H9 (cell line): Measurements from ENCODE around the gene SPATA19. TPM values are rescaled to one million over a fixed set of nuclear protein-coding genes. Genes with fewer than 3 reads are reported as not detected.

Experiments used
- DNase-seq: peaks from one replicate; pipeline ENCODE4 v3.0.0-alpha.2; 2017
- H2AFZ ChIP-seq: one replicate; pipeline ENCODE4 v1.6.1; 2013; ENCODE audit warnings: mild to moderate bottlenecking, low read length, control low read depth, moderate library complexity
- H2AK5ac ChIP-seq: 2 replicates; pipeline ENCODE4 v1.6.1; 2013; ENCODE audit warnings: low read length, control low read depth, mixed read lengths; ENCODE audit not compliant: insufficient read length
- H2BK120ac ChIP-seq: one replicate; pipeline ENCODE4 v1.6.1; 2013; ENCODE audit warnings: low read depth, mild to moderate bottlenecking, low read length, control low read depth, inconsistent platforms; ENCODE audit not compliant: poor library complexity, severe bottlenecking
- H2BK12ac ChIP-seq: 2 replicates; pipeline ENCODE4 v1.6.1; 2013; ENCODE audit warnings: low read length, control low read depth, mixed read lengths, low read depth; ENCODE audit not compliant: insufficient read length
- H2BK15ac ChIP-seq: 2 replicates; pipeline ENCODE4 v1.6.1; 2013; ENCODE audit warnings: low read depth, low read length, control low read depth
- H2BK20ac ChIP-seq: one replicate; pipeline ENCODE4 v1.6.1; 2013; ENCODE audit warnings: low read depth, mild to moderate bottlenecking, low read length, control low read depth, inconsistent platforms; ENCODE audit not compliant: poor library complexity, severe bottlenecking
- H2BK5ac ChIP-seq: 2 replicates; pipeline ENCODE4 v1.6.1; 2013; ENCODE audit warnings: low read length, control low read depth, mixed read lengths; ENCODE audit not compliant: insufficient read length
- H3K14ac ChIP-seq: 2 replicates; pipeline ENCODE4 v1.6.1; 2013; ENCODE audit warnings: low read length, control low read depth; ENCODE audit not compliant: insufficient read depth
- H3K18ac ChIP-seq: 2 replicates; pipeline ENCODE4 v1.6.1; 2013; ENCODE audit warnings: low read depth, mild to moderate bottlenecking, mixed read lengths, low read length, control low read depth; ENCODE audit not compliant: insufficient read length
- H3K23ac ChIP-seq: 2 replicates; pipeline ENCODE4 v1.6.1; 2013; ENCODE audit warnings: low read length, control low read depth, mixed read lengths, low read depth; ENCODE audit not compliant: insufficient read length
- H3K23me2 ChIP-seq: 2 replicates; pipeline ENCODE4 v1.6.1; 2013; ENCODE audit warnings: low read depth, mild to moderate bottlenecking, mixed read lengths, low read length, control low read depth; ENCODE audit not compliant: insufficient read length, poor library complexity, severe bottlenecking
- H3K27ac ChIP-seq: 2 replicates; pipeline ENCODE4 v1.5.1; 2013; ENCODE audit warnings: low read length, control low read depth, mixed read lengths, low read depth; ENCODE audit not compliant: insufficient read length
- H3K27me3 ChIP-seq: 2 replicates; pipeline ENCODE4 v1.6.1; 2013; ENCODE audit warnings: low read length, control low read depth, inconsistent platforms; ENCODE audit not compliant: insufficient read depth
- H3K4ac ChIP-seq: 2 replicates; pipeline ENCODE4 v1.6.1; 2013; ENCODE audit warnings: low read depth, mild to moderate bottlenecking, control low read depth, inconsistent platforms, low read length, moderate library complexity
- H3K4me1 ChIP-seq: 2 replicates; pipeline ENCODE4 v1.6.1; 2013; ENCODE audit warnings: low read length, control low read depth, inconsistent platforms; ENCODE audit not compliant: insufficient read depth
- H3K4me2 ChIP-seq: 2 replicates; pipeline ENCODE4 v1.6.1; 2013; ENCODE audit warnings: low read length, control low read depth, mixed read lengths; ENCODE audit not compliant: insufficient read length, insufficient read depth
- H3K56ac ChIP-seq: 2 replicates; pipeline ENCODE4 v1.6.1; 2013; ENCODE audit warnings: low read depth, mild to moderate bottlenecking, mixed read lengths, low read length, control low read depth; ENCODE audit not compliant: insufficient read length
- H3K79me1 ChIP-seq: 2 replicates; pipeline ENCODE4 v1.6.1; 2013; ENCODE audit warnings: low read depth, mild to moderate bottlenecking, moderate library complexity, low read length, control low read depth, inconsistent platforms; ENCODE audit not compliant: insufficient read depth, poor library complexity, severe bottlenecking
- H3K79me2 ChIP-seq: 2 replicates; pipeline ENCODE4 v1.6.1; 2013; ENCODE audit warnings: low read length, control low read depth, inconsistent platforms; ENCODE audit not compliant: insufficient read depth
- H3K9ac ChIP-seq: 2 replicates; pipeline ENCODE4 v1.6.1; 2013; ENCODE audit warnings: low read length, control low read depth, mixed read lengths; ENCODE audit not compliant: insufficient read length; ENCODE audit errors: extremely low read depth
- H3K9me3 ChIP-seq: one replicate; pipeline ENCODE4 v1.6.1; 2013; ENCODE audit warnings: low read depth, low read length, inconsistent platforms; ENCODE audit not compliant: control insufficient read depth
- H3T11ph ChIP-seq: one replicate; pipeline ENCODE4 v1.6.1; 2013; ENCODE audit warnings: mild to moderate bottlenecking, low read length, control low read depth, inconsistent platforms
- H4K20me1 ChIP-seq: one replicate; pipeline ENCODE4 v1.6.1; 2013; ENCODE audit not compliant: control insufficient read depth, insufficient read length, insufficient read depth
- H4K5ac ChIP-seq: 2 replicates; pipeline ENCODE4 v1.6.1; 2013; ENCODE audit warnings: low read depth, mild to moderate bottlenecking, mixed read lengths, low read length, control low read depth; ENCODE audit not compliant: insufficient read length
- H4K8ac ChIP-seq: replicated peaks from 2 replicates; pipeline ENCODE4 v1.6.1; 2013; ENCODE audit warnings: low read length, control low read depth, mixed read lengths, low read depth; ENCODE audit not compliant: insufficient read length
- H4K91ac ChIP-seq: 2 replicates; pipeline ENCODE4 v1.6.1; 2013; ENCODE audit warnings: low read depth, mild to moderate bottlenecking, moderate library complexity, mixed read lengths, low read length, control low read depth; ENCODE audit not compliant: insufficient read length
- H3K27ac Mint-ChIP-seq, 3 experiments: 2 replicates in 2 of 3; 3 replicates in 1 of 3; pipeline ENCODE4 v1.8.0; 2020 to 2021; ENCODE audit warnings: mixed read lengths in 3 of 3, mild to moderate bottlenecking in 1 of 3, moderate library complexity in 1 of 3
- H3K27me3 Mint-ChIP-seq: 2 replicates; pipeline ENCODE4 v1.8.0; 2021; ENCODE audit warnings: low read depth, mild to moderate bottlenecking, moderate library complexity, mixed read lengths
- H3K36me3 Mint-ChIP-seq, 3 experiments: 2 replicates in 2 of 3; 3 replicates in 1 of 3; pipeline ENCODE4 v1.8.0; 2020 to 2021; ENCODE audit warnings: low read depth in 3 of 3, mixed read lengths in 3 of 3; ENCODE audit not compliant: insufficient read depth in 1 of 3
- H3K4me1 Mint-ChIP-seq, 2 experiments: 2 replicates each; pipeline ENCODE4 v1.8.0; 2020; ENCODE audit warnings: mixed read lengths in 2 of 2
- H3K4me3 Mint-ChIP-seq, 2 experiments: 2 replicates in 1 of 2; 3 replicates in 1 of 2; pipeline ENCODE4 v1.8.0; 2020 to 2021; ENCODE audit warnings: mild to moderate bottlenecking in 2 of 2, mixed read lengths in 2 of 2, moderate library complexity in 1 of 2
- H3K9me3 Mint-ChIP-seq, 2 experiments: 2 replicates in 1 of 2; 3 replicates in 1 of 2; pipeline ENCODE4 v1.8.0; 2020; ENCODE audit warnings: mild to moderate bottlenecking in 2 of 2, mixed read lengths in 2 of 2, moderate library complexity in 1 of 2
- CTCF ChIP-seq: fragments of 200-600 bp; sonication (generic); conservative IDR thresholded peaks from 3 replicates; pipeline ENCODE4 v1.8.0; 2021; ENCODE audit warnings: antibody characterized with exemption, mild to moderate bottlenecking
- WGBS: extraction: QIAGEN DNeasy Blood & Tissue Kit; methylation state at CpG from one replicate; pipeline ENCODE4 v1.1.7; 2013; ENCODE audit warnings: missing lambda C conversion rate, low lambda C conversion rate, mixed read lengths; ENCODE audit not compliant: insufficient read length; ENCODE audit errors: extremely low coverage; 5-methylcytosine and 5-hydroxymethylcytosine counted together
- total RNA-seq: library from RNA; stranded (reverse); gene quantifications from 2 replicates; pipeline ENCODE4 v1.2.1, GENCODE V29; 2021

SPATA19 gene
- total RNA-seq, 1 experiment from 2014 or later, result not detected

- Histone ChIP-seq H3K9ac (no peak overlapping the region), H3K27me3 (0 out of 2 replicates have a peak, but pooled peaks cover 2% of the 10 kb centered on the region)
These were observed 3.9 kb downstream of the SPATA19 start for GRCh38 chr11:133841279-133842043.

More at GRCh38 chr11:133841279-133842043, 3.9 kb downstream of the SPATA19 start:
- Histone ChIP-seq H2AFZ (no peak overlapping the region), H3K14ac (no peak overlapping the region), H3K18ac (no peak overlapping the region), H2BK5ac (no peak overlapping the region), H3K9me3 (no peaks in the 10 kb centered on the region), H4K5ac (no peak overlapping the region), H2BK20ac (no peak overlapping the region), H2BK15ac (no peak overlapping the region), H3K79me2 (no peaks in the 10 kb centered on the region), H3K79me1 (no peaks in the 10 kb centered on the region), H3K4me2 (no peak overlapping the region), H2BK120ac (no peak overlapping the region), H3K56ac (no peak overlapping the region), H4K91ac (no peak overlapping the region), H2BK12ac (no peak overlapping the region), H3K27ac (no peak overlapping the region), H3K4ac (no peak overlapping the region), H3T11ph (no peak overlapping the region), H4K8ac (no peak overlapping the region), H4K20me1 (peaks cover under 1% of the 10 kb centered on the region), H3K23ac (no peak overlapping the region), H3K4me1 (no peaks in the 10 kb centered on the region), H3K23me2 (no peaks in the 10 kb centered on the region), H2AK5ac (no peak overlapping the region)
- H3K27me3 Mint-ChIP-seq, result peaks cover 11% of the 10 kb centered on the region
- H3K36me3 Mint-ChIP-seq, result peaks cover 0 to 4% (median 0%) of the 10 kb centered on the region in 3 experiments; a peak in 1 of 7 replicates
- peaks cover 3 to 14% of the 10 kb centered on the region in 2 experiments; a peak in 3 of 4 replicates for H3K4me1 Mint-ChIP-seq
- WGBS, result no CpG with 5 or more reads among the region's 12 CpGs
- no peak for TF ChIP-seq CTCF
- no peak for DNase-seq
- peak overlapping the region in 2 of 3 experiments; percentile 49 to 53; a peak in 2 of 7 replicates for H3K27ac Mint-ChIP-seq
- H3K4me3 Mint-ChIP-seq, result no peak overlapping the region
- peaks cover 4 to 5% of the 10 kb centered on the region in 2 experiments; a peak in 3 of 5 replicates for H3K9me3 Mint-ChIP-seq
